Vagina (tissue), 2 donors: ENCODE data around the gene TTLL11. TPM values are rescaled to one million over a fixed set of nuclear protein-coding genes. Genes with fewer than 3 reads are reported as not detected.

ENCODE experiments used
- DNase-seq, 2 donors: peaks; one replicate each; pipeline ENCODE4 v3.0.0-alpha.2; 2017; ENCODE audit errors: extremely low spot score in 2 of 2
- H3K27ac ChIP-seq: fragments of 200-600 bp; sonication (generic); one replicate; pipeline ENCODE4 v1.5.1; 2019
- H3K27me3 ChIP-seq: fragments of 200-600 bp; sonication (generic); one replicate; pipeline ENCODE4 v1.5.1; 2019
- H3K36me3 ChIP-seq, 2 donors: fragments of 200-600 bp; sonication (generic); one replicate each; pipeline ENCODE4 v1.5.1; 2017 to 2019
- H3K4me1 ChIP-seq: fragments of 200-600 bp; sonication (generic); one replicate; pipeline ENCODE4 v1.5.1; 2019
- H3K4me3 ChIP-seq, 2 donors: fragments of 200-600 bp; sonication (generic); 1 replicate in 1 of 2; 2 replicates in 1 of 2; pipeline ENCODE4 v1.5.1; 2016 to 2019
- H3K9me3 ChIP-seq: fragments of 200-600 bp; sonication (generic); one replicate; pipeline ENCODE4 v1.5.1; 2019
- CTCF ChIP-seq, 3 experiments: fragments of 450-650 bp in 2 of 3; fragments of 200-600 bp in 1 of 3; sonication (generic) in 1 of 3; IDR thresholded peaks; one replicate each; pipeline ENCODE4 v1.5.1; 2017 to 2019; ENCODE audit warnings: antibody characterized with exemption in 3 of 3, mild to moderate bottlenecking in 2 of 3, moderate library complexity in 2 of 3
- POLR2A ChIP-seq, 2 donors: fragments of 450-650 bp; IDR thresholded peaks; one replicate each; pipeline ENCODE4 v1.6.1; 2017; ENCODE audit warnings: antibody characterized with exemption in 2 of 2, mild to moderate bottlenecking in 2 of 2, moderate library complexity in 2 of 2
- POLR2AphosphoS5 ChIP-seq, 2 donors: sonication (generic); formaldehyde crosslinking; IDR thresholded peaks; one replicate each; pipeline ENCODE4 v1.9.0; 2017; ENCODE audit warnings: antibody characterized with exemption in 2 of 2, mild to moderate bottlenecking in 2 of 2, low read depth in 1 of 2; ENCODE audit not compliant: insufficient read depth in 1 of 2
- intact Hi-C: fragments of 100-400 bp; cut with DNase I; formaldehyde crosslinking; loops from one replicate; pipeline ENCODE4 v1.15.1; 2023
- total RNA-seq: library from RNA; depleted of rRNA; stranded (reverse); fragments of >200 nt; gene quantifications from one replicate; pipeline ENCODE4 v1.2.3, GENCODE V29; 2016

The TTLL11 gene
- total RNA-seq, 1 donor from 2014 or later = 11.0 TPM

- TF ChIP-seq POLR2A (IDR thresholded peaks at IDR 0.05) (no peak), POLR2AphosphoS5 (IDR thresholded peaks at IDR 0.05; ENCODE audit: insufficient read depth in 1 of 2, low read depth in 1 of 2) (no peak)
- intact Hi-C loops = no loop called here
- Histone ChIP-seq H3K27me3 (no peaks in the 10 kb centered on the region), H3K27ac (peak overlapping the region; percentile 48), H3K36me3 (no peaks in the 10 kb centered on the region), H3K9me3 (no peaks in the 10 kb centered on the region), H3K4me3 (peak overlapping the region; percentile 59 to 79), H3K4me1 (peaks cover 35% of the 10 kb centered on the region)
- no peak for DNase-seq
Measured at GRCh38 chr9:122091682-122092592, 1.2 kb downstream of the TTLL11 start.

DNA sequence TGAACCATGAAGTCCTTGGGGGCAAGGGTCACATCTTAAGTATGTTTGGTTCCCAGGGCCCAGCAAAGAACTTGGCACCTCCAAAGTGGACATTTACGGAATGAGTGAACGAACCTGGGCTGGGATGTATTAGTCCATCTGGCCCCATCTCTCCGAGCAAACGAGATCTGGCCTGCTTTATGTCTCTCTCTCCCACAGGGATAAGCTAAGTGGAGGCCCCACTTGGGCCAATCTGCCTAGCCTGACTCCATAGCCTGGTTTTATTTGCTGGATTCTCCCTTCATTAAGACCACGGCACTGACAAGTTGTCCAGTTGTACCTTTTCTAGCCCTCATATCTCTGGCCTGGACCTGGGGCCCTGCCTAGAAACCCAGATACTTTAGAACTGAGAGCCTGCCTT is 2.1 kb downstream of the TTLL11 start:
- TF ChIP-seq CTCF (IDR thresholded peaks at IDR 0.05) (no peak), POLR2A (IDR thresholded peaks at IDR 0.05) (no peak), POLR2AphosphoS5 (IDR thresholded peaks at IDR 0.05; ENCODE audit: insufficient read depth in 1 of 2, low read depth in 1 of 2) (no peak)
- DNase-seq = no peak
- Histone ChIP-seq H3K36me3 (no peaks in the 10 kb centered on the region), H3K4me1 (peaks cover 35% of the 10 kb centered on the region), H3K27me3 (no peaks in the 10 kb centered on the region), H3K9me3 (no peaks in the 10 kb centered on the region), H3K4me3 (no peak overlapping the region), H3K27ac (no peak overlapping the region)
- intact Hi-C loops = no loop called here

DNA sequence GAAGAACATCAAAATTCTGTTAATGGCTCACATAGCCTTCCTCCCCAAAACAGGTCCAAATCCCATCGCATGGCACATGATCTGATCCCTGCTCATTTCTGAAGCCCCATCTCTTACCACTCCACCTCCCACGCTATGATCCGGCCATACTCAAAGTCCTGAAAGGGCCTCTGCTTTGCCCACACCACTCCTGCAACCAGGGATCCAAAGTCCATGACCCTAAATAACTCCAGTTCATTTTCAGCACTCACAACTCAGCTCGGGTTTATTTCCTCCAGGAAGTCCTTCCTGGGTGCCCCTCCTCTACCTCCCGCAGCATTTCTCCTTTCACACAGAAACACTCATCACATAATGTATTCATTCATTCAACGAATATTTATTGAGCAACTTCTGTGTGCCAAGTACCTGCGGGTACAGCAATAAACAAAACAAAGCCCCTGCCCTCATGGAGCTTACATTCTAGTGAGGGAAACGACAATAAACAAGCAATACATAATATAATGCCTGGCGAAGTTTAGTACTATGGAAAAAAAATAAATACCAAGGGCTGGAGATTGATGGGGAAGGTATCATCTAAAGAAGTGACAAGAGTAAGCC is 2.7 kb downstream of the TTLL11 start:
- H3K4me3 ChIP-seq = no peak overlapping the region
- intact Hi-C loops = no loop called here
- H3K9me3 ChIP-seq = no peaks in the 10 kb centered on the region

GRCh38 chr9:122088880-122089706 is 4.0 kb downstream of the TTLL11 start:
- no peaks in the 10 kb centered on the region for H3K27me3 ChIP-seq
- no peak overlapping the region for H3K27ac ChIP-seq
- H3K9me3 ChIP-seq = no peaks in the 10 kb centered on the region
- intact Hi-C loops = no loop called here
- no peaks in the 10 kb centered on the region for H3K36me3 ChIP-seq
- peaks cover 30% of the 10 kb centered on the region for H3K4me1 ChIP-seq
- no peak overlapping the region for H3K4me3 ChIP-seq
- no peak for TF ChIP-seq POLR2A (IDR thresholded peaks at IDR 0.05)
- TF ChIP-seq CTCF (IDR thresholded peaks at IDR 0.05) = no peak
- no peak for TF ChIP-seq POLR2AphosphoS5 (IDR thresholded peaks at IDR 0.05; ENCODE audit: insufficient read depth in 1 of 2, low read depth in 1 of 2)
- no peak for DNase-seq

More for the DNA sequence above, 2.7 kb downstream of the TTLL11 start:
- Histone ChIP-seq H3K36me3 (no peaks in the 10 kb centered on the region), H3K4me1 (peaks cover 35% of the 10 kb centered on the region), H3K27ac (no peak overlapping the region), H3K27me3 (no peaks in the 10 kb centered on the region)
- DNase-seq = no peak
- TF ChIP-seq POLR2AphosphoS5 (IDR thresholded peaks at IDR 0.05; ENCODE audit: insufficient read depth in 1 of 2, low read depth in 1 of 2) (no peak), CTCF (IDR thresholded peaks at IDR 0.05) (no peak), POLR2A (IDR thresholded peaks at IDR 0.05) (no peak)
